ENCODE measurements around the gene TASOR.
"Not testable (repeated sequence)": the region's sequence is repeated elsewhere in the genome, so short reads cannot be mapped to it uniquely, and the experiment has no call there.

Gene TASOR

GRCh38 chr3:56683122-56683817, at the start of gene TASOR:
TSS of gene TASOR (minus strand) at chr3:56683265. CDS start at chr3:56683006, 259 bp downstream.
- peak; percentile 82 for DNase-seq

GRCh38 chr3:56732109-56732508, 49.0 kb upstream of the TASOR start:
- no peak for DNase-seq

- no peak for DNase-seq
Observed at GRCh38 chr3:56725175-56725574, 42.1 kb upstream of the TASOR start.

GRCh38 chr3:56724676-56725075, 41.6 kb upstream of the TASOR start:
- no peak for DNase-seq

- no peak for DNase-seq
Observed at GRCh38 chr3:56720849-56721248, 37.8 kb upstream of the TASOR start.

GRCh38 chr3:56718809-56719208, 35.7 kb upstream of the TASOR start:
- not testable (repeated sequence) for DNase-seq

GRCh38 chr3:56711344-56711743, 28.3 kb upstream of the TASOR start:
- no peak for DNase-seq

GRCh38 chr3:56707412-56707811, 24.3 kb upstream of the TASOR start:
- not testable (repeated sequence) for DNase-seq

GRCh38 chr3:56706629-56707028, 23.6 kb upstream of the TASOR start:
- no peak for DNase-seq

GRCh38 chr3:56704706-56705105, 21.6 kb upstream of the TASOR start:
- DNase-seq, result no peak

GRCh38 chr3:56702490-56703315, 19.6 kb upstream of the TASOR start:
- peak; percentile 44 for DNase-seq

- no peak for DNase-seq
Observed at GRCh38 chr3:56700151-56700550, 17.1 kb upstream of the TASOR start.

GRCh38 chr3:56694867-56695683, 12.0 kb upstream of the TASOR start:
- no peak for DNase-seq

- DNase-seq, result peak; percentile 19
Observed at GRCh38 chr3:56693750-56694149, 10.7 kb upstream of the TASOR start.

GRCh38 chr3:56692520-56693433, 9.7 kb upstream of the TASOR start:
- DNase-seq, result not testable (repeated sequence)

GRCh38 chr3:56692001-56692365, 8.9 kb upstream of the TASOR start:
- DNase-seq, result not testable (repeated sequence)

GRCh38 chr3:56691165-56692000, 8.3 kb upstream of the TASOR start:
- DNase-seq, result peak; percentile 65

GRCh38 chr3:56689303-56689702, 6.2 kb upstream of the TASOR start:
- no peak for DNase-seq

- DNase-seq, result no peak
Observed at GRCh38 chr3:56688191-56688590, 5.1 kb upstream of the TASOR start.

- DNase-seq, result no peak
Observed at GRCh38 chr3:56684029-56684428, 964 bp upstream of the TASOR start.

GRCh38 chr3:56682462-56683121, 473 bp downstream of the TASOR start:
- peak; percentile 81 for DNase-seq

All from NCI-H226 (cell line).